NOMO-1 treated with dmso at 0.1 percent for 144 hours (cell line): ENCODE results near the gene MEGF11.
"Not testable (repeated sequence)": the region's sequence is repeated elsewhere in the genome, so short reads cannot be mapped to it uniquely, and the experiment has no call there.

Experiments
- DNase-seq: peaks from one replicate; lab custom pipeline; 2025; ENCODE audit not compliant: unreplicated experiment; lab: John Stamatoyannopoulos, UW

The MEGF11 gene

DNA sequence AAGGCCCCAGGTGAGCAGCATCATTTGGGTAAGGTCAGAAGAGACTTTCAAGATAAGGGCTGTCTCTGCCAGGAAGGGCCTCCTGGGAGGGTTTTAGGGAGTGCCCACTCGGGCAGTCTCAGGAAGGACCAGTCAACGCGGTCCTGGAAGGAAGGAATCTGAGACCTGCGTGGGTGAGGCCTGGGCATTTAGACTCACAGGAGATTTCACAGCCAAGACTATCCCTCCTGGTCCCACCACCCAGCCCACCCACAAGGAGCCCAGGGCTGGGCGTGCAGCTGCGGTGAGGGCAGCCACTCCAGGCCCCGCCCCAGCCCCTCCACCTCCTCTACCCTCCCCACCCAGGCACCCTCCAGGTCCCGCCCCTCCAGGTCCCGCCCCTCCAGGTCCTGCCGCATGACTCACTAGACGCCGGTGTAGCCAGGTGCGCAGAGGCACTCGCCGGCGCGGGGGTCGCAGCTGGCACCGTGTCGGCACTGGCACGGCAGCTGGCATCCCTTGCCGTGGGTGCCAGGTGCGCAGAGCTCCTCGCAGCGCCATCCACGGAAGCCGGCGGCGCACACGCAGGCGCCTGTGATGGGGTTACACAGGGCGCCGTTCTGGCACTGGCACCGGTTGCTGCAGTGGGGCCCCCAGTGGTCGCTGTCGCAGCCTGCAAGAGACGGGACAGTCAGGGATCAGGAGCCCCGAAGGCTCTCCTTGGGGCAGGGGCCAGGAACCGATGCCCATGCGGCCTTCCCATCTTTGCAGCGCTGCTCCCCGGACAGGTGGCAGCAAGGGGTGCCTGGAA lies 271.5 kb downstream of the MEGF11 start:
- no peak for DNase-seq

- peak; percentile 19 for DNase-seq
These were observed 272.6 kb downstream of the MEGF11 start for GRCh38 chr15:65980824-65981456.

GRCh38 chr15:65979837-65980236 lies 273.7 kb downstream of the MEGF11 start:
- DNase-seq = no peak

GRCh38 chr15:65979316-65979715 lies 274.2 kb downstream of the MEGF11 start:
- DNase-seq = no peak

DNA sequence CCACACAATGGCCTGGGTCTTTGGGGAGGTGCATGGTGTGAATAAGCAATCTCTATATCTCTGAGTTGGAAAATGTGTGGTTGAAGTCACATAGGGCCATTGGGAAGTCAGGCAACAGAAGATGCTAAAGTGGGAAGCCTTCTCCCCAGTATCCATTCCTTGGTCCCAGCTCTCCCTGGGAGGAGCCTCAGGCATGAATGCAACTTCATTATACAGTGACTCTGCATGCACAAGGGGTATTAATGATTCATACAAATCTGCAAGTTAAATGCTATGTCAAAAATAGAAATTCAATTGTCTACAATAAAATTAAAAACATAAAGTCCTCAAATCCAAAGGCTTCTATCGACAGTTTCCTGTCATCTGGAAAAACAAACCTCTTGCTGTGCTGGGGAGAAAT lies 275.4 kb downstream of the MEGF11 start:
- DNase-seq = no peak

GRCh38 chr15:65976196-65976595 lies 277.4 kb downstream of the MEGF11 start:
- DNase-seq = not testable (repeated sequence)

DNA sequence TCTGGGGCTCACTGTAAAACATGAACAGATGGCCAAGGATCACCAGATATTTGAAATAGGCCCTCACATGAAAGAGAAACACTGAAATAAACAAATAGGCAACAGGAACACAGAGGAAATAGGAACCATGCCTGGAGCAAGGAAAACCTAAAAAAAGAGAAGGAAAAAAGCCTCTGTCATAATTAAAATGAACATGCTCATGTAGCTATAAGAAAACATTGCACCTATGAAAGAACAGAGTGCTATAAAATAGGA lies 281.9 kb downstream of the MEGF11 start:
- DNase-seq = no peak

DNA sequence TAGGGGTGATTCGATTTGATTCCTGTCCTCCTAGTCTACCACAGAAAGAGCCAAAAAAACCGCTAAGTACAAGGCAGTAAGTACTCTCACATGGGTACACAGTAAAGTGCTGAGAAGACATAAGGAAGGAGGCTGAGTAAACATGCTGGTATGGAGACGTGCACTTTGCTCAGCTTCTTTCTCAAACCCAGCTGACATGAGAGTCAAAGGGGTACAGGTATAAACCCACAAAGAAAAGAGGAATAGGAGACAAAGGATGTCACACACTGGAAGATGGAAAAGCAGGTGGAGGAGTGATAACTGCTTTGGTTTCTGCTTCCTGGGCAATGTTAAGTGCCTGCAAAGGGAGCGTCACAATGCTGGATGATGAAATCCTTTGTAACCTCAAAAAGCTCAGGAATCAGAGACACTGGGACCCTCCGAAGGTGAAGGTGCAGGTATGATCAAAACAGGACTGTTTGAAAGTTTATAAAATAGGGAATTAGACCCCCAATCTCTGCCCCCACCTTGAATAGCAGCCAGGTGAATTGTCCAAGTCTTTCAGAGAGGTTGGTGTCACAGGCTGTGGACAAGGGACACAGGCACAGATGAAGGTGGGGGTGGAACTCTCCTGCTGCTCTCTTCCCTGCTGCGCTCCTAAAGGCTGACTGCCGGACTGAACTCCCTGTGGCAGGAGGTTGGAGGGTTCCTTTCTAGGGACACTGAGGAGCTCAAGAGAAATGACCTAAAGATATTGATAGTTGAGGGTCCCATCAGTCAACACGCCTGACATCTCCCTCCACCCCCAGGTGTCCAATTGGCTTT lies 282.4 kb downstream of the MEGF11 start:
- DNase-seq = no peak

DNA sequence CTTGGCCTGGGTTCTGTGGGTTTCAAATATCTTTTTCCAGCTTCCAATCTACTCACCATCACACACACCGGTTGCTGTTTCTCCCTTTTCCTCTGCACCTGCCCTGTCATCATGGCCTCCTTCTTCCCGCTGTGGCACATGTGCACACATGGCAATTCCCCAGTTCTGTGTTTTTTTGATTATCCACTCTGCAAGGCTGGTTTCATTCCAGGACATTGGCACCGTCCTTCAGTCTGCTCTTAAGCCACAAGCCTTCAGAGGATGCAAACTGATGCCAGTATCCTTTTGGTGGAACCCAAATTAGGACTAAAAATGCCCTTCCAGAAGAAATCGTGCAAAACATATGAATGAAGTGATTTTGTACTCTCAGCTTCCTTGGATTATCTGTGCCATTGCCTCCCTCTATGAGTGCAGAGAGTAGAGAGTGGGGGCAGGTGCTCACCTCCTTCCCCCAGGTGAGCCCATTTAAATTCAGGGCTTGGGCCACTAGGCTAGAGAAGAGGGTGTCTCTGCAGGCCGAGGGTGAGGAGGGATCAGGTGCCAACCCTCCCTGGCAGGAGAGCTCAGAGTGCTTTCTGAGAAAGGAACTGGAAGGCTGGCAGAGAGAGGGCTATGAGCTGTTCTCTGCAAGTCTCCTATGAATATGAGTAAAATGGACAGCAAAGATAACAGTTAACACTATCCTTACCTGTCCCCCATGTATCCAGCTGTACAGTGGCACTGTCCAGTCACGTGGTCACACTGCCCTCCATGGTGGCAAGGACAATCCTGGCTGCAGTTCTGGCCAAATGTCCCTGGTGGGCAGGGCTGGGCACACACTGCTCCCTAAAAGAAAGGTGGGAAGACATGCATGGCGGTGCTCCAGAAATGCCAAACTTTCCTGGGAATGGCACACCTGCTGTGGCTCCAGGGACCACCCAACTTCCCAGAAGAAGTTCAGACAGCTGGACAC lies 283.4 kb downstream of the MEGF11 start:
- no peak for DNase-seq

DNA sequence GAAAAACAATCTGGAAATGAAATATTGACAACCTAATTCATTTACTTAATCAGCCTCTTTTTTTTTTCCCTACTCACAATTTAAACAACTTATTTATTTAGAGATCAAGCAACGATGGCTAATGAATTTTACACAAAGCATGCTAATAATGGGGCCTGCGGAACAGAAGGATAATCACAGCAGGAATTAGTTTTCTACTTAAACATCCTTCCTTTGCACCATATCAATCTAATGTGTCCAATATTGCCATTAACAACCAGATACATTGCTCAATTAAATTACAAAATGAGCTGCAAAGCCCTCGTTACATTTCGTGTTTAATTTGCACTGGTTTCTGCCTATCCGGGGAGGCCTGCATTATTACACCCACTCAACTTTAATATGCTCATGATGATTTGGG lies 285.0 kb downstream of the MEGF11 start:
- no peak for DNase-seq

DNA sequence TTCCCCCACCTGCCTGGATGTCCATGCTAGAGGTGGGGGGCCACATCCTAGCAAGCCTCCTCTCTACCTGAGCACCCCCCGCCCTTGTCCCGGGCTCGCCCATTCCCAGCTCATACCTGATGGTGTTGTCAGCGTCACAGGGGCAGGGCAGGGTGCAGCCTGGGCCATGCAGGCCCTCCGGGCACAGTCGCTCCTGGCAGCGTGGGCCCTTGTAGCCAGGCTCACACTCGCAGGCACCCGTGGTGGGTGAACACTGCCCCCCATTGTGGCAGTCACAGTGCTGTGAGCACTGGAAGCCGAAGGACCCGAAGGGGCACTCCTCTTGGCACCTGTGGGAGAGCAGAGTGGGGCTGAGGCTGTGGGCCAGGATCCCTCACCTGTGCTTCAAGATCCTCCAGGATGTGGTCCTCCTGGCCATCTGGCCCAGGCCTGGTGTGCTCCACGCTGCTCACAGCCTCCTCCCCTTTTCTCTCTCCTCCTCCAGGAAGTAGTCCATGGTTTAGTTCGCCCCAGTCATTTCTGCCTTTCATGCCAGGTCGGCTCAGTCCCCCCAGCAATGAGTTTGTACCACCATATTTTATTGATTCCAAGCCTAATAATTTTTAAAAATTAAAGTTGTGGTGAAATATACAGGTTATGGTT lies 288.6 kb downstream of the MEGF11 start:
- DNase-seq = no peak

DNA sequence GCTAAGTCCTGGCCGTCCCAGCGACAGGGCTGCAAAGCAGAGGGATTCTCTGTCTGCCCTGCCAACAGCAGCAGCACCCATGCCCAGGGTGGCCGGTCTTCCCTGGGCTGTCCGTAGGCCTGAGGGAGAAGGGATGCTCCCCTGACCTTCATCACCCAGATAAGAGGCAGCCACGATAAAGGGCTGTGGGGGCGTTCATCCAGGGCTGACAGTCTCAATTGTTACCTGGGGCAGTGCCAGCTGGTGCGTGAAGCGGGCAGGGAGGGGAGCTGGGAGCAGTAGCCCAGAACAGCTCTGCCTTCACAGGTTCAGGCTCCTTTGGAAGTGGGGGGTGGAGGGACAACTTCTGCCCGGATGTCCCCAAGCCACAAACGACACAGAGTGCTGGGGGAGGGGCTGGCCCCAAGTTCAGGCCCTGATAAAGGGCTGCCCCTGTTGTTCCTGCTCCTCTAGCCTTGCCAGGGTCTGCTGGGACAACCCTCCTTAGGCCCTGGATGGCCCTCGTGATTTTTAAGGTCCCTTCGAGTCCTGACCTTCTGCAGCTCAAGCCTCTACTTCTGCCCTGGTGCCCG lies 289.6 kb downstream of the MEGF11 start:
- DNase-seq = no peak

- no peak for DNase-seq
These were observed 290.2 kb downstream of the MEGF11 start for GRCh38 chr15:65963358-65963757.

GRCh38 chr15:65962187-65962586 lies 291.4 kb downstream of the MEGF11 start:
- DNase-seq = no peak

- no peak for DNase-seq
These were observed 293.0 kb downstream of the MEGF11 start for GRCh38 chr15:65960586-65960985.

- no peak for DNase-seq
These were observed 294.7 kb downstream of the MEGF11 start for GRCh38 chr15:65958835-65959234.

DNA sequence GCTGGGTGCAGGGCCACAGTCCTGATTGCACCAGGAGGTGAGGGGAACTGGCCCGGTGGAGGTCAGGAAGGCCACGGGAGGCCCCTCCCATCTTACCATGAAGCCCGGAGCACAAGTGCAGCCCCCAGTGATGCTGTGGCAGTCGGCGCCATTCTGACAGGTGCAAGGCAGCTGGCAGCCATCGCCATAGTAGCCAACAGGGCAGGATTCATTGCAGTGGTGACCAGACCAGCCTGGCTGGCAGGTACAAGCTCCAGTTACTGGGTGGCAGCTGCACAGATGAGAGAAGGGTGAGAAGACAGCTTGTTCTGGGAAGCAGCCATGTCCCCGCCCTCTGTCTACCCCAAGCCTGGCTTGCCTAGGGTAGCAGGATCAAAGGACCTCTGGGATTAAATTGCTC lies 296.1 kb downstream of the MEGF11 start:
- DNase-seq = no peak

DNA sequence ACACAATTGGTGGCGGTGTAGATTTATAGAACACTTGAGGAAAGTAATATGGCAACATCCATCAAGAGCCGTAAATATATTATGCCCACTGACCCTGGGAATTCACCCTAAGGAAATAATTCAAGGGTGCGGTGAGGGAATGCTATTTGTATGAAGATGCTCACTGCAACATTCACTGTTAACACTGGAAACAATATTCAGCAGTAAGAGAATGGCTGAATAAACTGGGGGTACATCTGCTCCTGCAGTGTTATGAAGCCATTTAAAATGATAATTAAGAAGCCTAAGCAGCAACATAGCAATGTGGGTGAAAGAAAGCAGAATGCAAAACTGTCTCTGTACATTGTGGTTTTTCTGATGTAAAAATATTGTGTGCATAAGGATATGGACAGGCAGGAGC lies 296.7 kb downstream of the MEGF11 start:
- DNase-seq = no peak

GRCh38 chr15:65956307-65956706 lies 297.2 kb downstream of the MEGF11 start:
- no peak for DNase-seq

DNA sequence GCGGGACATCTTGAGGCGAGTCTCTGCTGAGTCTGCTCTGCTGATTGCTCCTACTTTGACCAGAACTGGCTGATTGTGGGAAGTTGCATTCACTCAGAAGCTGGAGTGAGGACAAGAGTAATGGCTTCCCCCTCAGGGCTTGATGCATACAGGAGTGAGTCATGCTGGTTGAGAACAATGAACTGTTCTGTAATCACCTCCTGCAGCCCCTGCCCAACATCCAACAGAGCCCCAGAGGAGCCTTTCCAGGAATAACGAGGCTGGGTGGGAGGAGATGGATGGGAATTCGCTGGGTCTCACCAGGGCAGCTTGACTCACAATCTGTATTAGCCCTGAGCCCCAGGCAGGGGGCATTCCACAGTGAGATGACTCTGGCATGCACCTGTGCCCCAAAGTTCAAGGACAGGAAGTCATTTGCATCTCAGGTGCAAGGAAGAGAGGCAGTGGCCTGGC lies 299.2 kb downstream of the MEGF11 start:
- DNase-seq = no peak
